GM19395 (cell line): Measurements from ENCODE around the gene TSNAX.

Source experiments
- ATAC-seq: cut with Tn5 transposase; IDR thresholded peaks from one replicate; pipeline ENCODE4 v1.9.1; 2021; ENCODE audit warnings: mild to moderate bottlenecking, moderate library complexity; ENCODE audit not compliant: unreplicated experiment

TSNAX gene

DNA sequence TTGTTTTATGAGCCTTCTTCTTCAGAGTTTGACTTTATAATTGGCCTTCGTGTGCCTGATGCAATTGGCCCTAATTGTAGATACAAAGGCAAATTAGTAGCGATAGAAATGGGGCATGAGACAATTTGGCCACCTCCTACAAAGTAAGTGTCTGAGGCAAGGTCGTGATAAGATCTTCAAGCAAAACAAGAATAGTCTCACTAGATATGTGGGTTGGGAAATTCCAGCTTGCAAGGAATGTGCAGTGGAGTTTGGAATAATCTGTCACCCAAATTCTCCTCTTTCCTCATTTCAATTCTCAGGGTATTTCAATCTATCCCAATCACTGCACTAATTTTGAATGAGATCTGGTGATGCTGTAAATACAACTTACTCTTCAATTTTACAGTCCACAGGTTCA is 11.4 kb upstream of the TSNAX start:
- ATAC-seq, result no peak

DNA sequence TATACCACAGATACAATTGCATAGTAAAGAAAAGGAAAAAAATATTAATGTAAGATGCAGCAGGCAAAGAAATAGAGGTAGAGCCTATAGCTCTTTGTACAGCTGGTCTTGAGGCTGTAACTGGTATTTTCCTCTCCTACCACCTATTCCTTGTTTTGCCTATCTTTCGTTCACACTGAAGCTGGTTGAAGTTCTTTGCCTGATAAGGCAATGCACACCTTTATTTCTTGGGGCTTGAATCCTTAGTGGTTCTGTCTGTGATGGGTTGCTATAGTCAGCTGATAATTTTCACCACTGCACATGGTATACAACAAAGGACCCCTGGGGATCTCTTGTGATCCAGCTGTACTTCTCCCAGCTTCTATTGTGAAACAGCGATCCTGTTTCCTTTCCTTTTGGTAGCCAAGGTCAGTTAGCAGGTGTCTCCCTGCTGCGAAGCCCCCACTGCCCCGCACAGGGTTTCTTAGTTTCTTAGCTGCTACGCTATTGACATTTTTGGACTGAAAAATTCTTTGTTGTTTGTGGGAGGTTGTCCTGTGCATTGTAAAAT is 9.9 kb upstream of the TSNAX start:
- ATAC-seq, result no peak

DNA sequence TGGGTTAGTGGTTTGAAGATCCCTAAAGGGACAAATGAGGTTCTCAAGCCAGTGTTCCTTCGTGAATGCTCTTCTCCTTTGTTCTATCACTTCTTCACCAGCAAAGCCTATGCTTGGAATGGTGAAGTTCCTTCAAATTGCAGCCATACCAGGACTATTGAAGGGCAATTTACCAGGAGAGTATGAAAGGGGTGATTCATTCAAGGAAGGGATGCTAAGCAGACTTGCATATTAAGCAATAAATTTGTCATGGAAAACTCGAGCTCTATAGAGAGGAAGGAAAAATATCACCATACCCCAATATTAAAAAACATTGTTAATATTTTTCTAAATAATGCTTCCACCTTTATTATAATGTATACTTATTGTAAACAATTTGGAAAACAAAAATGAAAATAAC is 9.3 kb upstream of the TSNAX start:
- no peak for ATAC-seq

DNA sequence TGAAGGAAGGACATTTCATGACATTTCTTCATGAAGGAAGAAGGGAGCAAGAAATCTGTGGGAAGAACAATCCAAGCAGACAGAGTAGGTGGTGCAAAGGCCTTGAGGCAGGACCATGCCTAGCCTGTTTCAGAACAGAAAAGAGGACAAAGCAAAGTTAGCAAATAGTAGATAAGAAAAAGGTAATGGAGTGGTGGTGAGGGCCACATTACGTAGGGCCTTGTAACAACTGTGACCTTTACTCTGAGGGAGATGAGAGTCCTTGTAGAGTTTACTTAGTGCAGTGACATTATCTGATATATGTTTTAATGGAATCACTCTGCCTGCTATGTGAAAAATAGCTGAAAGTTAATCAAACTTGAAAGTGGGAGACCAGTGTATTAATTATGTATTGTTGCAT is 6.4 kb upstream of the TSNAX start:
- ATAC-seq, result no peak

DNA sequence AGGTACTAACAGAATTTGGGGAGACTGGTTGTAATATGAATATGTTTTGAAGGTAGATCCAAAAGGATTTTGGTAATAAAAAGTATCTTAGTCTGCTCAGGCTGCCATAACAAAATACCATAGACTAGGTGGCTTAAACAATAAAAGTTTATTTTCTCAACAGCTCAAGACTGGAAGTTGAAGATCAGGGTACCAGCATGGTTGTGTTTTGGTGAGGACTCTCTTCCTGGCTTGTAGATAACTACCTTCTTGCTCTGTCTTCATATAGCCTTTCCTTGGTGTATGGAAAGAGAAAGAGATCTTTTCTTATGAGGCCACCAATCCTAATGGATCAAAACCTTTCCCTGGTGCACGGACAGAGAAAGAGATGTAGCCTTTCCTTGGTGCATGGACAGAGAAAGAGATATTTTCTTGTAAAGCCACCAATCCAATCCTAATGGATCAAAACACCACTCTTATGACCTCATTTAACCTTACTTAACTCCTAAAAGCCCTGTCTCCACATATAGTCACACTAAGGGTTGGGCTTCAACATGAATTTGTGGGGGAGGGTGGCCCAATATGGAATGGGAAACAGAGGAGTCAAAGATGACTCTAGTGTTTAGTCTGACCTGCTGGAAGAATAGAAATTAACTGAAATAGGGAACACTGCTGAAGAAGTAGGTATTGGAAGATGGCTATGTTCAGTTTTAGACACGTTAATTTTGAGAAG is 5.4 kb upstream of the TSNAX start:
- no peak for ATAC-seq

DNA sequence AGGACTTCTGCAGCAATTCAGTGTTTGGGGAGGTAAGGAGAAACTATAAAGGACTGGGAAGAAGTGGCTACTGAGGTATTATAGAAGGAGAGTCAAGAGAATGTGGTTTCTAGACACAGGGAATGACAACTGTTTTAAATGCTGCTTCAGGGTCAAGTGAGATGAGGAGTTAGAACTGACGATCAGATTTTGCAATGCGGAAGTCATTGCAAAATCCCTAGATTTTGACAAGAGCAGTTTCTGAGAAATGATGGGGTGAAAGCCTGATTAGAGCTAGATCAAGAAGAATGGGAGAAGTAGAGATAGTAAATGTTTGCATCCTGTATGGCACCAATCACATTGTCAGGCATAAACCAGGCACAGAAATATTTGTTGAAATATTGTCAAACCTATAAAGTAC is 4.7 kb upstream of the TSNAX start:
- no peak for ATAC-seq

DNA sequence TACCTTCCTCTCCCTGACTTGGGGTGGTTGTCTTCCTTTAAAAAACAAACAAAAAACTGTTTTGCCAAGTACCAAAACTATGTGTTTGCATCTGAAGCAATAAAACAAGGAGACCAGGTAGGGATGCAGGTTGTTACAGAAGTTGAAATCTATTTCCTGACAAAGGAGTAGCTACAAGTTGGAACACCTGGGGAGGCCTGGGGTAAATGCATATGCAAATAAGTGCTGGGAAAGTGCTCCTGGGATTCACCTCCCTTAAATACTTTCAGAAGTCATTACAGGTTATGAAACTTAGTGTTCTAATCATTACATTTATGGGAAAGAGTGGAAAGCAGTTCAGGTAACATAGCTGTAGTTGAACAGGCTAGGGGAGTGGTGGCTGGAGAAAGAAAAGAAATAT is 1.9 kb upstream of the TSNAX start:
- ATAC-seq, result no peak

DNA sequence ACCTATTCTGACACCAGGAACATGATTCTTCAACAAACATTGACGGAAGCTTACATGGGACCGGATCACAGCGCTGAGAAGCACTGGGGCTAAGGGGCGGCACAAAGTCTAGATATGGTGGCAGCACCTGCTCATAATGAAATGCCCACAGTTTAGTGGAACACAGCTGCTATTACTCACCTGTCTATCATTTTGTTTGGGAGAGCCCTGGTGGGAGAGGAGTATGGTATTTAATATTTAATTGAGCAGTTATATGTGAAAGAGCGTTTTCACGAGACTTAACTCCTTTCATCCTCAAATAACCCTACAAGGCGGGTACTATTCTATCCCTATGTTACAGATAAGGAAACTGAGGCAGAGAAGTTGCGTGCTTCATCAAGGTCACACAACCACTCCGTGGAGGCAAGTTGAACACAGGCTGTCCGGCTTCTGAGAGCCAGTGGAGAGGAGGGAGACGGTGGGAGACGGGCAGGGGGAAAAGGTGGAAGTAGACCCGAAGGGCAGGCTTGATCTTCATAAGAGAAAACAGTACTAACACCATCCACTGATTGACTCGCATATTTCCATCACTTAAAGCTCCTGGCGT is 790 bp upstream of the TSNAX start:
- peak; percentile 36 for ATAC-seq

DNA sequence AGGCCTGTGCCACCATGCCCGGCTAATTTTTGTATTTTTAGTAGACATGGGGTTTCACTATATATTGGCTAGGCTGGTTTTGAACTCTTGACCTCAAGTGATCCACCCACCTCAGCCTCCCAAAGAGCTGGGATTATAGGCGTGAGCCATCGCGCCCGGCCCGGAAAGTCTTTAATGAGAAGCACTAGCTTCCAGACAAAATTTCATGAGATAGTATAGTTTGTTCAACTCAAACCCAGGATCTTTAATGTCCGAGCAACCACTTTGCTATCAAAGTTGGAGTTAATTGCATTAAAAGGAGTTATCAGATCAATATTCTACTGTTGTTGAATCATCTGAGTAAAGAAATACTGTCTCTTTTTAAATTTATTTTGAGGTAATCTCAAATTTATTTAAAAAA is 4.8 kb downstream of the TSNAX start:
- no peak for ATAC-seq

DNA sequence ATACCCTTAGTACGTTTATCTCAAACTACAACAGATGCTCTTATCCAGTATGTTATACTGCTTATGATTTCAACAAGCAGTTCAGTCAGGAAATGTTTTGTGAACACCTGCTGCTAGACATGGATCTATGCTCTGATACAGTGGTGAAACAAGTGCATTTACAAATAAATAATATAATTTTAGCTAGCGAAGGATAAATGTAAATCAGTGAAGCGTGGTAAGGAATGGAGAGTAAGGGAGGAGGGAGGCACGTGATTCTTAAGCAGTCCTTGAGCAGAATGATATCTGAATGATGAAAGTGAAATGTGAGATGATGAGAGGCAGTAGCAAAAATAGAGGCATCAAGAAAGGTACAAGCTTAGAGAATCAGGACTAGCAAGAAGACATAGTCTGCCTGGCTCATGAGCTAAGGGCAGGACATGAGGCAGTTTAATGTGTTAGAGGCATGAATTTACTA is 6.3 kb downstream of the TSNAX start:
- ATAC-seq, result no peak

DNA sequence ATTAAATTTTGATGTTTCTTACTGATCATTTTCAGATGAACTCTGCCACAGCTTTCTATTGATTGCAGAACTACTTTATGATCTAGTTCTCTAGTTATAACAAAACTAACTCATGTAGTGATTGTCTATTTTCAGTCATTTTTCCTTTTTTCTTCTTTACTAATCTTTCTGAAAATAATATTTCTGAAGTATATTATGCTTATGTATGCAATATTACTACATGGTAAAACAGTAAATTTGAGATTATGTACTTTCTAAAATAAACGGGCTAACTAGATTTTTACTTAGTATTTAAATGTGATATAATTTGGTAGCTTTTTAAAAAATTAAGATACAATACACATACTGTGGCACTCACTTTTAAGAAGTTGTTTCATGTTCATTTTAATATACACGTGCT is 7.6 kb downstream of the TSNAX start:
- ATAC-seq, result no peak

DNA sequence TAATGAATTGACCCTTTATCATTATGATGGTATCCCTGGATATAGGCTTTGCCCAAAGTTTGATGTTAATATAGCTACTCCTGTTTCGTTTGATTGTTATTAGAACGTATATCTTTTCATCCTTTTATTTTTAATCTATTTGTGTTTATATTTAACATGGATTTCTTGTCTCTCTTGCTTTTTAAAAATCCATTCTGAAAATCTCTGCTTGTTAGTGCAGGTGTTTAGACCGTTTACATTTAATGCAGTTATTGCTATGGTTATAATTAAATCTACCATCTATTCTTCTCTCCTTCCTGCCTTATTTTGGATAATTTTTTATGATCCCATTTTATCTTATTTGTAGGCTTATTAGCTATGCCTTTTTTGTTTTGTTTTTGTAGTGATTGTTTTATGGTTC is 12.4 kb downstream of the TSNAX start:
- ATAC-seq, result no peak

DNA sequence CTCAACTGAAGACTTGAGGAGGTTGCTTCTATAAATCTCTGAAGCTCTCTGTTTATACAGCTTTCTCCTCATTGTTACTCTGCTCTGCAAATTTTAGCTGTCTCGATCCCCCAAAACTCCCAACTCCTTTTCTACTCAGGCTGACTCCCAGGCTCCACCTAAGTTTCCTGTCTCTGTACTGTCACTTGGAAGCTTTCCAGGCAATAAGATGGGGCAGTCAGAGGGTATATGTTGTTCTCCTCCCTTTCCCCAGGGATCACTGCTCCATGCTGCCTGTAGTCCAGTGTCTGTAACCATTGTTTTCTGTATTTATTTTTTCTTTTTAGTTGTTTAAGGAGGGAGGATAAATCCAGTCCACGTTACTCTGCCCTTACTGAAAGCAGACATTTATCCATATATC is 13.4 kb downstream of the TSNAX start:
- no peak for ATAC-seq

DNA sequence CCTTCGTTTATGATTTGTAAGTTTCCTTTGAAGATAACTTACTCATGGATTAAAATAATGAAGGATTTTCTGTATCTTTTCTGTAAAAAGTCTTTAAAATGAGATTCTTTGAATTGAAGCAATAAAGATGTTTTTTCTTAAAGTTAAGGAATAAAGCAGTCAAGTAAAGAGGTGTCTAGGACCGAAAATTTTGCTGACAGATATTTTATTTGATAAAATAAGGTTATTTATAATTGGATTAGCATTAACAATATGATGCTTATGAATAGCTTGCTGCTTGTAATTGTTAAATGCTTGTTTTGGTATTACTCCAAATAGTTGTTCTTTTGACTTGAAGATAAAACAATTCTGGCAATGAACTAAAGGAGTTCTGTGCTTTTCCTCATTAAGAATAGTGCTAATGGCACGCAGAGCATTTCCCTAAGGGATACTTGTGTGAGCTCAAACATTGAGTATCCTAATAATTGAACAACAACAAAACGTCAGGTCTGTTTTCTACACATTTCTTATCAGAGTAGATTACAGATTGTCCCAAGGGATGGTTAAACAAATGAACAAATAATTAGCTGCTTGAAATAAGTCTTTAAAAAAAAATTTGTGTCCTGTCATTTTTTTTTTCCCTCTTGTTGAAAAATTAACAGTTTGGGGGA is 16.6 kb downstream of the TSNAX start:
- ATAC-seq, result no peak

DNA sequence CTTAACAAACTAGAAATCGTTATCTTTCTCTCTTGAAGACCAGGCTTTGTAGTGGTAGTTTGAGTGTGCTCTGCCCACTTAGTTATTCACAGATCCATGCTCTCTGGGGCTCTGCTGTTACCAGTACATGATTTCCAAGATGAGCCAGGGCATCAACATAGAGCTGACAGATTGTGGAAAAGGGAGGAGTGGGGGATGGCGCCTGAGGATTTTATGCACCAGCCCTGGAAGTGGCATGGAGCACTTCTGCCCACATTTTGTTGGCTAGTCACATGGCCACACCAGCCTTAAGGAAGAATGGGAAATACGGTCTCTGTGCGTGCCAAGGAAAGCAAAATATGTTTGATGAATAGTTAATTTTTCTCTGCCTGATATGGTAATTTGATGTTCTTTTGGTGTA is 18.2 kb downstream of the TSNAX start:
- ATAC-seq, result no peak

DNA sequence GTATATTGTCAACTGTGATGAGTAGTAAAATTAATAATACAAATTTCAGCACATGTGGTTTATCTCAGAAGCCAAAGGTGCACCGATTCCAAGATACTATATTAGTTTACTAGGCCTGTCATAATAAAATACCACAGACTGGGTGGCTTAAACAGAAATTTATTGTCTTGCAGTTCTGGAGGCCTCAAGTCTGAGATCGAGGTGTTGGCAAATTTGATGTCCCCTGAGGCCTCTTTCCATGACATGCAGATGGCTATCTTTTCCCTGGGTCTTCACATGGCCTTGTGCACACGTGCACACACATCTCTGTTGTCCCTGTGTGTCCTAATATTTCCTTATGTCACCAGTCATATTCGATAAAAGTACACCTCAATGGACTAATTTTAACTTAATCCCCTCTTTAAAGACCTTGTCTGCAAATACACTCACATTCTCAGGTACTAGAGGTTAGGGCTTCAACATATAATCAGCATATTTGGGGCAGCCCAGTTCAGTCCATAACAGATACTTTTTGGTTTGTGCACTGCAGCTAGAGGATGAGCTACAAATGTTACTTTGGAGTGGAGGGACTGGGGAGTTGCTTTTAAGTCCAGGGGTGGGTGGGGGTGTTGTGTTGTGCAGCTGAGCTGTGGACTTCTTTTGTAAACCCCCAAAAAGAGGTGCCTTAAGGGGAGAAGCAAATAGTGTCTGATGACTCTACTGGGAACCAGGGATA is 21.4 kb downstream of the TSNAX start:
- no peak for ATAC-seq

DNA sequence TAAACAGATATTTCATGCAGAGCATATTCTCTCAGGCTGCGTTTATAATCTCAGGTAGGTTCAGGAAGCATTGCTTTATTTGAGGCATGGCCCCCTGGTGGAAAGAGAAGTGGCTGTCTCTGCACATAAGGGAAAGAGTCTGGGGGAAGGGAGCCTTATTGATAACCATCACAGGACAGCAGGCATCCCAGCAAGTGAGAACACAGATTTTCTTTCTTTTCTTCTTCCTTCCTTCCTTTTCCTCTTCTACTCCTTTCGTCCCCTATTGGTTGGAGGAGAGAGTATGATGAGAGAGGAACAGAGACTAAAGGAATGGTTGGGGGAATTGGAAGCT is 21.9 kb downstream of the TSNAX start:
- ATAC-seq, result no peak

DNA sequence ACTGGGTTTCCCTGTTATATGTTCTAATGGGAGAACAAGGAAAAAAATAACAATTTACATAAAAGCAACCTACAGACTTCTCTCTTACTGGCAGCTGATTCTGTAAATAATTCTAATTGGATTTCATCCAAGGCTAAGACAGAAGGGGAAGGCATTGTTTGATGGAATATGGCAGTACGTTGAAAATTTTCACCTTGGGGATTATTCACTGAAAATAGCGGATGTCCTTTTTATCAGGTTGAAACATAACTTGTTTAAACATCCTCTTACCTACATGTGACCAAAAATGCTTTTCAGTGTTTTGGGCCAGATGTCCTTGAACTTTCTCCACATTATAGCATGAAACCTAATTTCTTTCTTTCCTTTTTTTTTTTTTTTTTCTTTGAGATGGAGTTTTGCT is 24.9 kb downstream of the TSNAX start:
- no peak for ATAC-seq

DNA sequence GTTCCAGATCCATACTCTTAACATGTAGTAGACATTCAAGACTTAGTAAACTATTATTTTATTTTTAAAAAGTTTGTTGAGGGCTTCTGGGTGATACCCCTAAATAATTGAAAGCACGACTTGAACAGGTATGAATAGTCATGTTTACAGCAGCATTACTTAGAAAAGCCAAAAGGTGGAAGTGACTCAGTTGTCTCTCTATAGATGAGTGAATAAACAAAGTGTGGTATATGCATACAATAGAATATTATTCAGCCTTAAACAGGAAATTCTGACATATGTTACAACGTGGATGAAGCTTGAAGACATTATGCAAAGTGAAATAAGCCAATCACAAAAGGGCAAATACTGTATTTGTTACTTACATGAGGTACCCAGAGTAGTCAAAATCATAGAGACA is 26.5 kb downstream of the TSNAX start:
- ATAC-seq, result no peak

DNA sequence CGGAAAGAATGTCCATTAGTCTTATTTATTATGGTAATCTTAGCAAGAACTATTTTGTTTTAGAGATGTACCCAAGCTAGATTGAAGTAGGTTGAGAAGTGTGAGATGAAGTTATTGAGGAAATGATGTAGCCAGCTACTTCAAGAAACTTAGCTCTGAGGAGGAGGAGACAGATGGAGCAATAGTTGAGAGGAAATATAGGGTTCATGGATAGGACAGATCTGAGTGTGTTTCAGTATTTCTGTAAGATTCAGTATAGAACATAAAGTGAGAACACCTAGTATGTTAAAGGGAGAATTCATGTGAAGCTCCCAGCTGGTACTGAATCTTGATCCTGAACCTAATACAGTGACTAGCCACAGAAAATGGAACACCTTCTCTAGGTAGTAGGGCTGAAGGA is 28.9 kb downstream of the TSNAX start:
- ATAC-seq, result no peak

DNA sequence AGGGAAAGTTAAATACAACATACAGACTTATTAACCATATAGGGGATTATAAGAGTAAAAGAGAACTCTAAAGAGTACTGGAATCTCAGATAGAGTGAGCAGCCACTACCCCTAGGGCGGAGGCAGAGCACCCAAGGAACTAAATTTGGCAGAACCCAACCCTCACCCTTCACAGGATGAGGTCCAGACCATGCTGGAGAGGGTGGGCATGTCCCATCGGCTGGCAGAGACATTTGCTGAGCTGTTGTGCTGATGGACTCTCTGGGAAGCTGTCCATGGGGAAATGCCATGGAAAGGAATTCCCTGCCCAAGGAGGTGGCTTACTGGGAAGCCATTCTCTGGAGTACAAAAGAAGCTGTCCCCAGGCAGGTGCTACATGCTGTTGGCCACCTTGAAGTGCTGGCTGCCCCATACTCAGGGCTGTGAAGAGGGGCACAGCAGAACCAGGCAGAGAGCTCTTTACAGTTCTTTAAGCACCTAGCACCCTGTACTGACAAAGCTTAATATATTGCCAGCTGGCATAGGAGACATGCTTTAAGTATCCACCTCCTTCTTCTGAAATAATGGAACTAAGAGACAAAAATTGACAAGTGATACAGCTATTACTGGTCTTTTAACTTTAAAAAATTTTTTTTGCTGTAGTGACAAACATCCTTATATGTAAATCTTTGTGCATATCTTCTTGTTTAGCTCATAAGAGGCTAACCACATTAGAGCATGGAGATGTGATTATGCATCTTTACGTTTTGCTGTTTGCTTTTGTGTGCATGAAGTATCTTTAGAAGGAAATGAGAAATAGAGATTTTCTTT is 29.6 kb downstream of the TSNAX start:
- no peak for ATAC-seq
